ENCODE measurements around the gene ELP4. TPM values are rescaled to one million over a fixed set of nuclear protein-coding genes. Genes with fewer than 3 reads are reported as not detected.

Gene ELP4
- total RNA-seq, 1 experiment from 2014 or later, result 21.4 TPM

GRCh38 chr11:31827455-31828206 is 318.1 kb downstream of the ELP4 start:
- Histone ChIP-seq H3K4me2 (ENCODE audit: low read length) (no peak overlapping the region), H3K9ac (ENCODE audit: low read length) (no peak overlapping the region), H4K20me1 (ENCODE audit: insufficient read depth) (no peaks in the 10 kb centered on the region), H3K79me2 (ENCODE audit: insufficient read depth, low read length) (no peaks in the 10 kb centered on the region), H3K9me3 (ENCODE audit: control insufficient read depth in 1 of 2, insufficient read depth in 1 of 2, low read depth in 1 of 2, low read length in 2 of 2) (no peaks in the 10 kb centered on the region), H2AFZ (ENCODE audit: low read depth, low read length, poor library complexity, severe bottlenecking) (no peak overlapping the region), H3K27me3 (ENCODE audit: insufficient read depth, low read length) (no peaks in the 10 kb centered on the region), H3K27ac (ENCODE audit: low read depth, low read length) (no peak overlapping the region), H3K36me3 (ENCODE audit: control insufficient read depth in 1 of 2, insufficient read depth in 2 of 2, low read length in 2 of 2) (no peaks in the 10 kb centered on the region), H3K4me1 (ENCODE audit: control insufficient read depth in 1 of 2, insufficient read depth in 2 of 2, low read length in 2 of 2) (no peaks in the 10 kb centered on the region), H3K9me2 (ENCODE audit: insufficient read depth) (no peaks in the 10 kb centered on the region), H3K4me3 (replicated peaks in 1 of 2; ENCODE audit: low read depth in 1 of 2, low read length in 2 of 2) (no peak overlapping the region)
- DNase-seq (ENCODE audit: low read depth, low spot score) (no peak), ATAC-seq (no peak)
- TF ChIP-seq RAD21 (IDR thresholded peaks at IDR 0.05; ENCODE audit: low read depth) (no peak), CTCF (IDR thresholded peaks at IDR 0.05 in 2 of 3, conservative IDR thresholded peaks at IDR 0.05 in 1 of 3; ENCODE audit: borderline replicate concordance in 1 of 3, insufficient read depth in 1 of 3, low read depth in 2 of 3, low read length in 2 of 3) (no peak), EZH2phosphoT487 (IDR thresholded peaks at IDR 0.05; ENCODE audit: borderline replicate concordance) (no peak), YY1 (IDR thresholded peaks at IDR 0.05; ENCODE audit: extremely low read depth, insufficient replicate concordance, low read depth, low read length) (no peak), JUND (IDR thresholded peaks at IDR 0.05) (no peak), CEBPB (IDR thresholded peaks at IDR 0.05; ENCODE audit: low read depth) (no peak), ZFX (IDR thresholded peaks at IDR 0.05) (no peak), EGR1 (IDR thresholded peaks at IDR 0.05; ENCODE audit: low read depth) (no peak)
- ChIA-PET CTCF (no interaction called here), RAD21 (ENCODE audit: low non-redundant PET in 1 of 2, low total read pairs in 2 of 2, uncharacterized antibody in 2 of 2, unreplicated experiment in 2 of 2) (no interaction called here), POLR2A (no interaction called here)
- intact Hi-C loops (cut with micrococcal nuclease), result no loop called here
- BruUV-seq (replicated peaks), result no TSS peak

- H3K4me3 ChIP-seq (replicated peaks in 1 of 2; ENCODE audit: low read depth in 1 of 2, low read length in 2 of 2), result no peak overlapping the region
- ChIA-PET RAD21 (ENCODE audit: low non-redundant PET in 1 of 2, low total read pairs in 2 of 2, uncharacterized antibody in 2 of 2, unreplicated experiment in 2 of 2) (no interaction called here), CTCF (no interaction called here), POLR2A (no interaction called here)
- TF ChIP-seq FOSL1 (IDR thresholded peaks at IDR 0.05; ENCODE audit: low read depth), result no peak
- TF ChIP-seq TCF7L2 (IDR thresholded peaks at IDR 0.05; ENCODE audit: borderline replicate concordance, extremely low read depth, insufficient read depth, insufficient read length), result no peak
- TF ChIP-seq ZNF274 (IDR thresholded peaks at IDR 0.05; ENCODE audit: low read depth, low read length), result no peak
- no peak for TF ChIP-seq EZH2 (IDR thresholded peaks at IDR 0.05)
- no peak for TF ChIP-seq POLR2AphosphoS5 (IDR thresholded peaks at IDR 0.05; ENCODE audit: low read depth, low read length)
- TF ChIP-seq CBX3 (IDR thresholded peaks at IDR 0.05; ENCODE audit: low read depth), result no peak
- no peak for TF ChIP-seq SRF (IDR thresholded peaks at IDR 0.05; ENCODE audit: low read depth)
- TF ChIP-seq RAD21 (IDR thresholded peaks at IDR 0.05; ENCODE audit: low read depth), result no peak
- TF ChIP-seq ZFX (IDR thresholded peaks at IDR 0.05), result no peak
- no peak for TF ChIP-seq EGR1 (IDR thresholded peaks at IDR 0.05; ENCODE audit: low read depth)
- TF ChIP-seq CEBPB (IDR thresholded peaks at IDR 0.05; ENCODE audit: low read depth), result no peak
- TF ChIP-seq CTCF (IDR thresholded peaks at IDR 0.05 in 2 of 3, conservative IDR thresholded peaks at IDR 0.05 in 1 of 3; ENCODE audit: borderline replicate concordance in 1 of 3, insufficient read depth in 1 of 3, low read depth in 2 of 3, low read length in 2 of 3), result no peak
- TF ChIP-seq SIN3A (IDR thresholded peaks at IDR 0.05; ENCODE audit: low read depth), result no peak
- H2AFZ ChIP-seq (ENCODE audit: low read depth, low read length, poor library complexity, severe bottlenecking), result no peak overlapping the region
- ATAC-seq (no peak), DNase-seq (ENCODE audit: low read depth, low spot score) (no peak)
- H3K9me3 ChIP-seq (ENCODE audit: control insufficient read depth in 1 of 2, insufficient read depth in 1 of 2, low read depth in 1 of 2, low read length in 2 of 2), result no peaks in the 10 kb centered on the region
- no TSS peak for BruUV-seq (replicated peaks)
- no peaks in the 10 kb centered on the region for H4K20me1 ChIP-seq (ENCODE audit: insufficient read depth)
- no peak overlapping the region for H3K4me2 ChIP-seq (ENCODE audit: low read length)
- no peaks in the 10 kb centered on the region for H3K79me2 ChIP-seq (ENCODE audit: insufficient read depth, low read length)
- no peak overlapping the region for H3K27ac ChIP-seq (ENCODE audit: low read depth, low read length)
- H3K4me1 ChIP-seq (ENCODE audit: control insufficient read depth in 1 of 2, insufficient read depth in 2 of 2, low read length in 2 of 2), result no peaks in the 10 kb centered on the region
- no peaks in the 10 kb centered on the region for H3K9me2 ChIP-seq (ENCODE audit: insufficient read depth)
- H3K9ac ChIP-seq (ENCODE audit: low read length), result no peak overlapping the region
- no peaks in the 10 kb centered on the region for H3K36me3 ChIP-seq (ENCODE audit: control insufficient read depth in 1 of 2, insufficient read depth in 2 of 2, low read length in 2 of 2)
- H3K27me3 ChIP-seq (ENCODE audit: insufficient read depth, low read length), result no peaks in the 10 kb centered on the region
- intact Hi-C loops (cut with micrococcal nuclease), result no loop called here
These were observed 318.6 kb downstream of the ELP4 start for GRCh38 chr11:31828217-31828616.

Measured in HCT116 (cell line).